ENCODE data around the gene MAD1L1. TPM values are rescaled to one million over a fixed set of nuclear protein-coding genes. Genes with fewer than 3 reads are reported as not detected.

The MAD1L1 gene
- total RNA-seq, 1 experiment from 2014 or later, result 43.8 TPM

- ATAC-seq (no peak), DNase-seq (ENCODE audit: low spot score) (no peak)
- Mint-ChIP-seq H3K27ac (peak overlapping the region; percentile 92), H3K36me3 (peaks cover 6% of the 10 kb centered on the region; the same call in 1 of the 2 replicates), H3K4me3 (no peak overlapping the region), H3K9me3 (no peaks in the 10 kb centered on the region), H3K27me3 (ENCODE audit: low read depth) (no peaks in the 10 kb centered on the region), H3K4me1 (peaks cover 10% of the 10 kb centered on the region)
- POLR2A ChIA-PET, result no interaction called here
- no peak for TF ChIP-seq RELA (CRISPR knock-in tag; IDR thresholded peaks at IDR 0.05; ENCODE audit: borderline replicate concordance)
- CTCF ChIA-PET, result interaction anchor here (1.3 kb wide), 1 partner anchor 195 kb away, joined by 3 read pairs; no protein-coding TSS in a partner anchor
These were observed 82.9 kb downstream of the MAD1L1 start for GRCh38 chr7:2149672-2150444.

GRCh38 chr7:2148814-2149213, 83.9 kb downstream of the MAD1L1 start:
- ATAC-seq, result no peak
- Mint-ChIP-seq H3K9me3 (no peaks in the 10 kb centered on the region), H3K4me3 (no peak overlapping the region), H3K27me3 (ENCODE audit: low read depth) (no peaks in the 10 kb centered on the region), H3K27ac (no peak overlapping the region), H3K4me1 (peaks cover 10% of the 10 kb centered on the region), H3K36me3 (peaks cover 10% of the 10 kb centered on the region)
- CTCF ChIA-PET, result interaction anchor here (0.7 to 1.5 kb wide), 4 partner anchors 10 to 228 kb away, joined by 3 to 4 read pairs (median 4); no protein-coding TSS in a partner anchor
- POLR2A ChIA-PET, result no interaction called here
- DNase-seq (ENCODE audit: low spot score), result no peak
- TF ChIP-seq PRDM15 (CRISPR knock-in tag; IDR thresholded peaks at IDR 0.05) (no peak), ARID4B (CRISPR knock-in tag; IDR thresholded peaks at IDR 0.05; ENCODE audit: borderline replicate concordance) (no peak), NR2C2 (CRISPR knock-in tag; IDR thresholded peaks at IDR 0.05) (no peak), AFF4 (CRISPR knock-in tag; IDR thresholded peaks at IDR 0.05; ENCODE audit: borderline replicate concordance) (no peak), ZNF121 (CRISPR knock-in tag; IDR thresholded peaks at IDR 0.05) (no peak), ESRRA (CRISPR knock-in tag; IDR thresholded peaks at IDR 0.05; ENCODE audit: borderline replicate concordance) (no peak), ATF2 (CRISPR knock-in tag; IDR thresholded peaks at IDR 0.05; ENCODE audit: borderline replicate concordance, low read depth) (no peak), ZNF317 (CRISPR knock-in tag; IDR thresholded peaks at IDR 0.05; ENCODE audit: borderline replicate concordance, low read depth) (no peak), ZNF281 (CRISPR knock-in tag; IDR thresholded peaks at IDR 0.05) (no peak), ETV6 (CRISPR knock-in tag; IDR thresholded peaks at IDR 0.05) (no peak), OVOL2 (CRISPR knock-in tag; IDR thresholded peaks at IDR 0.05; ENCODE audit: borderline replicate concordance) (no peak), TP53 (CRISPR knock-in tag; IDR thresholded peaks at IDR 0.05) (no peak)
- TF ChIP-seq, protein P1, sequence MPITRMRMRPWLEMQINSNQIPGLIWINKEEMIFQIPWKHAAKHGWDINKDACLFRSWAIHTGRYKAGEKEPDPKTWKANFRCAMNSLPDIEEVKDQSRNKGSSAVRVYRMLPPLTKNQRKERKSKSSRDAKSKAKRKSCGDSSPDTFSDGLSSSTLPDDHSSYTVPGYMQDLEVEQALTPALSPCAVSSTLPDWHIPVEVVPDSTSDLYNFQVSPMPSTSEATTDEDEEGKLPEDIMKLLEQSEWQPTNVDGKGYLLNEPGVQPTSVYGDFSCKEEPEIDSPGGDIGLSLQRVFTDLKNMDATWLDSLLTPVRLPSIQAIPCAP (CRISPR knock-in tag; IDR thresholded peaks at IDR 0.05), result no peak
- TF ChIP-seq, protein P2, sequence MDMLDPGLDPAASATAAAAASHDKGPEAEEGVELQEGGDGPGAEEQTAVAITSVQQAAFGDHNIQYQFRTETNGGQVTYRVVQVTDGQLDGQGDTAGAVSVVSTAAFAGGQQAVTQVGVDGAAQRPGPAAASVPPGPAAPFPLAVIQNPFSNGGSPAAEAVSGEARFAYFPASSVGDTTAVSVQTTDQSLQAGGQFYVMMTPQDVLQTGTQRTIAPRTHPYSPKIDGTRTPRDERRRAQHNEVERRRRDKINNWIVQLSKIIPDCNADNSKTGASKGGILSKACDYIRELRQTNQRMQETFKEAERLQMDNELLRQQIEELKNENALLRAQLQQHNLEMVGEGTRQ (CRISPR knock-in tag; IDR thresholded peaks at IDR 0.05), result no peak
